Neural cell (in vitro differentiated cells): ENCODE data around the gene SLC35A5. TPM values are rescaled to one million over a fixed set of nuclear protein-coding genes. Genes with fewer than 3 reads are reported as not detected.

Experiments used
- H2AFZ ChIP-seq: fragments of 200-600, 300-800 bp; sonication (generic), shearing (Covaris generic); 2 replicates; pipeline ENCODE4 v1.6.0; 2014; ENCODE audit warnings: low read depth, mild to moderate bottlenecking, antibody characterized with exemption, low read length, moderate library complexity
- H3F3A ChIP-seq: fragments of 200-600 bp; shearing (Covaris generic); 2 replicates; pipeline ENCODE4 v1.6.1; 2016; ENCODE audit warnings: mild to moderate bottlenecking, moderate library complexity, mixed read lengths, antibody characterized with exemption, low read length; ENCODE audit not compliant: insufficient read depth, poor library complexity, severe bottlenecking
- H3K27ac ChIP-seq: fragments of 200-600, 300-800 bp; sonication (generic), shearing (Covaris generic); 2 replicates; pipeline ENCODE4 v1.5.1; 2014; ENCODE audit warnings: mild to moderate bottlenecking, low read length, moderate library complexity
- H3K27me3 ChIP-seq: fragments of 300-800, 200-600 bp; sonication (generic), shearing (Covaris generic); 2 replicates; pipeline ENCODE4 v1.6.0; 2014; ENCODE audit warnings: mild to moderate bottlenecking, low read depth, low read length, moderate library complexity; ENCODE audit not compliant: insufficient read depth
- H3K36me3 ChIP-seq: fragments of 300-800, 200-600 bp; sonication (generic), shearing (Covaris generic); 2 replicates; pipeline ENCODE4 v1.5.1; 2014; ENCODE audit warnings: mild to moderate bottlenecking, antibody characterized with exemption, low read length, moderate library complexity; ENCODE audit not compliant: insufficient read depth
- H3K4me2 ChIP-seq: fragments of 300-800, 200-600 bp; sonication (generic), shearing (Covaris generic); 2 replicates; pipeline ENCODE4 v1.6.0; 2014; ENCODE audit warnings: mild to moderate bottlenecking, low read length
- H3K4me3 ChIP-seq: fragments of 300-800, 200-600 bp; sonication (generic), shearing (Covaris generic); 2 replicates; pipeline ENCODE4 v1.5.1; 2014; ENCODE audit warnings: mild to moderate bottlenecking, low read length, moderate library complexity
- H3K79me2 ChIP-seq: fragments of 200-600 bp; shearing (Covaris generic); replicated peaks from 2 replicates; pipeline ENCODE4 v1.6.0; 2014; ENCODE audit warnings: mild to moderate bottlenecking, low read length, moderate library complexity; ENCODE audit not compliant: insufficient read depth
- H3K9ac ChIP-seq: fragments of 300-800, 200-600 bp; sonication (generic), shearing (Covaris generic); 2 replicates; pipeline ENCODE4 v1.6.1; 2016; ENCODE audit warnings: mild to moderate bottlenecking, low read length, mixed read lengths
- H3K9me2 ChIP-seq: fragments of 200-600 bp; shearing (Covaris generic); 2 replicates; pipeline ENCODE4 v1.6.1; 2016; ENCODE audit warnings: mild to moderate bottlenecking, low read length, mixed read lengths; ENCODE audit not compliant: insufficient read depth
- H3K9me3 ChIP-seq: fragments of 200-600, 300-800 bp; sonication (generic), shearing (Covaris generic); 2 replicates; pipeline ENCODE4 v1.6.1; 2016; ENCODE audit warnings: mild to moderate bottlenecking, mixed run types, low read length, moderate library complexity, mixed read lengths
- H4K20me1 ChIP-seq: fragments of 200-600 bp; shearing (Covaris generic); 2 replicates; pipeline ENCODE4 v1.6.1; 2016; ENCODE audit warnings: mild to moderate bottlenecking, mixed run types; ENCODE audit not compliant: insufficient read depth
- EP300 ChIP-seq: fragments of 450-650 bp; conservative IDR thresholded peaks from 2 replicates; pipeline ENCODE4 v1.6.1; 2014; ENCODE audit warnings: antibody characterized with exemption, mild to moderate bottlenecking, moderate library complexity; ENCODE audit not compliant: poor library complexity, severe bottlenecking
- EZH2 ChIP-seq: fragments of 200-600, 300-800 bp; shearing (Covaris generic), sonication (generic); IDR thresholded peaks from 2 replicates; pipeline ENCODE4 v1.6.1; 2014; ENCODE audit warnings: antibody characterized with exemption, low read length, borderline replicate concordance, mild to moderate bottlenecking; ENCODE audit not compliant: insufficient read depth, poor library complexity, severe bottlenecking
- MXI1 ChIP-seq: fragments of 450-650 bp; conservative IDR thresholded peaks from 2 replicates; pipeline ENCODE4 v1.6.1; 2014; ENCODE audit warnings: antibody characterized with exemption, mild to moderate bottlenecking; ENCODE audit not compliant: poor library complexity, severe bottlenecking
- POLR2AphosphoS5 ChIP-seq: IDR thresholded peaks from 2 replicates; pipeline ENCODE4 v1.6.1; 2012
- RAD21 ChIP-seq: fragments of 450-650 bp; conservative IDR thresholded peaks from 2 replicates; pipeline ENCODE4 v1.6.1; 2014; ENCODE audit warnings: antibody characterized with exemption, mild to moderate bottlenecking, moderate library complexity
- SMC3 ChIP-seq: fragments of 450-650 bp; conservative IDR thresholded peaks from 2 replicates; pipeline ENCODE4 v1.6.1; 2014; ENCODE audit warnings: antibody characterized with exemption, mild to moderate bottlenecking, moderate library complexity; ENCODE audit not compliant: poor library complexity
- TAF1 ChIP-seq: IDR thresholded peaks from 2 replicates; pipeline ENCODE4 v1.6.1; 2012; ENCODE audit warnings: low read depth
- polyA plus RNA-seq: library from polyadenylated mRNA; depleted of rRNA; stranded (reverse); fragments of >200 nt; gene quantifications from 2 replicates; pipeline ENCODE4 v1.2.3, GENCODE V29; 2014
- TF ChIP-seq, protein P1 (sequence below): fragments of 450-650 bp; IDR thresholded peaks from 2 replicates; pipeline ENCODE4 v1.5.1; 2014; ENCODE audit warnings: antibody characterized with exemption, mild to moderate bottlenecking, moderate library complexity; ENCODE audit not compliant: poor library complexity, severe bottlenecking
- TF ChIP-seq, protein P2 (sequence below): IDR thresholded peaks from 2 replicates; pipeline ENCODE4 v1.6.1; 2012; ENCODE audit warnings: borderline replicate concordance

SLC35A5 gene
- polyA plus RNA-seq, 1 donor from 2014 or later, result 100 TPM

DNA sequence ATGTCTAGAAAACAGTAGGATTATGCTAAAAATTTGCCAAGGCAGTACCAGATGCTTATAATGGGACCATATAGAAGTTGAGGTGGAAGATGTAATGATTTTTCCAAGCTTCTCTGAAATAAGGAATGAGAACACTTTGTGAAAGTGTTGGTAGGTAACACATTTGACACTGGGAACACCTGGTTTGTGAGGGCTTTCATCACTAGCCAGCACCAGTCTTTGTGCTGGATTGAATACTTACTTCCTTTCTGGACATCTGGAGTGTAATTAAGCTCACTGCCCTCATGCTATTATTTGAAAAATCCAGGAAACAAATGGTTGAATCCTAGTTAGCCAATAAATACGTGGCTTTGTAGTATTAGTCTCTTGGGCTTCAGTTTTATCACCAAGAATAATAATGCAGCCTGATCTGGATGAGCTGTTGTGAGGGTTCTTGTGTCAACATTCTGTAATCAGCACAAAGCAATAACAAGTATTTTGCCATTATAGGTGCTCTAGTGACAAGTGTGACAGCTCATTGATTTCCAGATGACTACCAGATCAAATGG is 66.1 kb downstream of the SLC35A5 start:
- no peaks in the 10 kb centered on the region for H3F3A ChIP-seq
- no peak overlapping the region for H3K9ac ChIP-seq
- no peaks in the 10 kb centered on the region for H4K20me1 ChIP-seq
- H2AFZ ChIP-seq, result no peak overlapping the region
- H3K79me2 ChIP-seq, result no peaks in the 10 kb centered on the region
- no peak overlapping the region for H3K4me2 ChIP-seq
- H3K9me2 ChIP-seq, result no peaks in the 10 kb centered on the region
- H3K27ac ChIP-seq, result no peak overlapping the region
- H3K9me3 ChIP-seq, result no peaks in the 10 kb centered on the region
- TF ChIP-seq RAD21 (no peak), TAF1 (no peak), EP300 (no peak), MXI1 (no peak), EZH2 (no peak), POLR2AphosphoS5 (no peak), SMC3 (no peak)
- TF ChIP-seq, protein P1, sequence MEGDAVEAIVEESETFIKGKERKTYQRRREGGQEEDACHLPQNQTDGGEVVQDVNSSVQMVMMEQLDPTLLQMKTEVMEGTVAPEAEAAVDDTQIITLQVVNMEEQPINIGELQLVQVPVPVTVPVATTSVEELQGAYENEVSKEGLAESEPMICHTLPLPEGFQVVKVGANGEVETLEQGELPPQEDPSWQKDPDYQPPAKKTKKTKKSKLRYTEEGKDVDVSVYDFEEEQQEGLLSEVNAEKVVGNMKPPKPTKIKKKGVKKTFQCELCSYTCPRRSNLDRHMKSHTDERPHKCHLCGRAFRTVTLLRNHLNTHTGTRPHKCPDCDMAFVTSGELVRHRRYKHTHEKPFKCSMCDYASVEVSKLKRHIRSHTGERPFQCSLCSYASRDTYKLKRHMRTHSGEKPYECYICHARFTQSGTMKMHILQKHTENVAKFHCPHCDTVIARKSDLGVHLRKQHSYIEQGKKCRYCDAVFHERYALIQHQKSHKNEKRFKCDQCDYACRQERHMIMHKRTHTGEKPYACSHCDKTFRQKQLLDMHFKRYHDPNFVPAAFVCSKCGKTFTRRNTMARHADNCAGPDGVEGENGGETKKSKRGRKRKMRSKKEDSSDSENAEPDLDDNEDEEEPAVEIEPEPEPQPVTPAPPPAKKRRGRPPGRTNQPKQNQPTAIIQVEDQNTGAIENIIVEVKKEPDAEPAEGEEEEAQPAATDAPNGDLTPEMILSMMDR, result no peak
- TF ChIP-seq, protein P2, sequence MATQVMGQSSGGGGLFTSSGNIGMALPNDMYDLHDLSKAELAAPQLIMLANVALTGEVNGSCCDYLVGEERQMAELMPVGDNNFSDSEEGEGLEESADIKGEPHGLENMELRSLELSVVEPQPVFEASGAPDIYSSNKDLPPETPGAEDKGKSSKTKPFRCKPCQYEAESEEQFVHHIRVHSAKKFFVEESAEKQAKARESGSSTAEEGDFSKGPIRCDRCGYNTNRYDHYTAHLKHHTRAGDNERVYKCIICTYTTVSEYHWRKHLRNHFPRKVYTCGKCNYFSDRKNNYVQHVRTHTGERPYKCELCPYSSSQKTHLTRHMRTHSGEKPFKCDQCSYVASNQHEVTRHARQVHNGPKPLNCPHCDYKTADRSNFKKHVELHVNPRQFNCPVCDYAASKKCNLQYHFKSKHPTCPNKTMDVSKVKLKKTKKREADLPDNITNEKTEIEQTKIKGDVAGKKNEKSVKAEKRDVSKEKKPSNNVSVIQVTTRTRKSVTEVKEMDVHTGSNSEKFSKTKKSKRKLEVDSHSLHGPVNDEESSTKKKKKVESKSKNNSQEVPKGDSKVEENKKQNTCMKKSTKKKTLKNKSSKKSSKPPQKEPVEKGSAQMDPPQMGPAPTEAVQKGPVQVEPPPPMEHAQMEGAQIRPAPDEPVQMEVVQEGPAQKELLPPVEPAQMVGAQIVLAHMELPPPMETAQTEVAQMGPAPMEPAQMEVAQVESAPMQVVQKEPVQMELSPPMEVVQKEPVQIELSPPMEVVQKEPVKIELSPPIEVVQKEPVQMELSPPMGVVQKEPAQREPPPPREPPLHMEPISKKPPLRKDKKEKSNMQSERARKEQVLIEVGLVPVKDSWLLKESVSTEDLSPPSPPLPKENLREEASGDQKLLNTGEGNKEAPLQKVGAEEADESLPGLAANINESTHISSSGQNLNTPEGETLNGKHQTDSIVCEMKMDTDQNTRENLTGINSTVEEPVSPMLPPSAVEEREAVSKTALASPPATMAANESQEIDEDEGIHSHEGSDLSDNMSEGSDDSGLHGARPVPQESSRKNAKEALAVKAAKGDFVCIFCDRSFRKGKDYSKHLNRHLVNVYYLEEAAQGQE, result no peak
- H3K27me3 ChIP-seq, result no peaks in the 10 kb centered on the region
- no peak overlapping the region for H3K4me3 ChIP-seq
- no peaks in the 10 kb centered on the region for H3K36me3 ChIP-seq

DNA sequence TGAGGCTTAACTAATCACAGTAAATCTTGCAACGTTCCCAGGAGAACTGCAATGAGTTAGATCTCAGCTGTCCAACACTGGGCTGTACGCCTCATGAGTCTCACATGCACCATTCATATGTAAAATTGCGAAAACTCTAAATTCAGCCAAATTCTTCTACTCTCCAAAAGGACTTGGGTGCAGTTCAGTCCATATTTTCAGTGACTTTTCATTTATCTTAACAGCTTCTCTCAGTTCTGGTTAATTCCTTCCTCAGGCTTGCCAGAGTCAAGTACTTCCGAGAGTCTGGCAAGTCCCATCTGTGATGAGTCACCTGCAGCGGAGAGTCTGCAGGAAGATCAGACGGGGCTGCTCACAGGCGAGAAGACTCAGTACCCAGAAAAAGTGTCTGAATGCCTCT is 67.6 kb downstream of the SLC35A5 start:
- Histone ChIP-seq H3K9me2 (no peaks in the 10 kb centered on the region), H3K27ac (no peak overlapping the region), H3K27me3 (no peaks in the 10 kb centered on the region), H3K4me3 (no peak overlapping the region), H3K79me2 (no peaks in the 10 kb centered on the region), H3K36me3 (no peaks in the 10 kb centered on the region), H2AFZ (no peak overlapping the region), H3F3A (no peaks in the 10 kb centered on the region), H4K20me1 (no peaks in the 10 kb centered on the region), H3K9ac (no peak overlapping the region), H3K4me2 (no peak overlapping the region), H3K9me3 (no peaks in the 10 kb centered on the region)
- TF ChIP-seq POLR2AphosphoS5, result no peak
- no peak for TF ChIP-seq TAF1
- TF ChIP-seq, protein P2, result no peak
- no peak for TF ChIP-seq RAD21
- TF ChIP-seq, protein P1, result no peak
- no peak for TF ChIP-seq SMC3
- TF ChIP-seq EP300, result no peak
- no peak for TF ChIP-seq MXI1
- TF ChIP-seq EZH2, result no peak
